Upper lobe of left lung (tissue), 6 donors: ENCODE measurements around the gene BCAS1. TPM values are rescaled to one million over a fixed set of nuclear protein-coding genes. Genes with fewer than 3 reads are reported as not detected.

Experiments used
- ATAC-seq, 2 donors: fragments of 200-7000 bp; cut with Tn5 transposase; one replicate each; pipeline ENCODE4 v1.9.1; 2022; ENCODE audit warnings: mild to moderate bottlenecking in 2 of 2, moderate library complexity in 2 of 2; ENCODE audit not compliant: low FRiP score in 2 of 2
- DNase-seq, 2 donors: peaks; one replicate each; pipeline ENCODE4 v3.0.0-alpha.2; 2019 to 2020
- H3K27ac ChIP-seq, 4 donors: fragments of 200-600 bp; sonication (generic); one replicate each; pipeline ENCODE4 v1.5.1; 2016 to 2019
- H3K27me3 ChIP-seq, 4 donors: fragments of 200-600 bp; sonication (generic); one replicate each; pipeline ENCODE4 v1.5.1; 2017 to 2019
- H3K36me3 ChIP-seq, 4 donors: fragments of 200-600 bp; sonication (generic); one replicate each; pipeline ENCODE4 v1.5.1; 2016 to 2019
- H3K4me1 ChIP-seq, 4 donors: fragments of 200-600 bp; sonication (generic); one replicate each; pipeline ENCODE4 v1.5.1; 2018 to 2019
- H3K4me3 ChIP-seq, 4 donors: fragments of 200-600 bp; sonication (generic); one replicate each; pipeline ENCODE4 v1.5.1; 2017 to 2019; ENCODE audit warnings: mild to moderate bottlenecking in 2 of 4, moderate library complexity in 1 of 4
- H3K9me3 ChIP-seq, 4 donors: fragments of 200-600 bp; sonication (generic); one replicate each; pipeline ENCODE4 v1.5.1; 2018 to 2019
- EP300 ChIP-seq, 4 donors: sonication (generic); formaldehyde crosslinking; IDR thresholded peaks; one replicate each; pipeline ENCODE4 v1.5.1; 2017; ENCODE audit warnings: antibody characterized with exemption in 4 of 4, control low read depth in 2 of 4
- POLR2A ChIP-seq, 4 donors: fragments of 450-650 bp; IDR thresholded peaks; one replicate each; pipeline ENCODE4 v1.5.1; 2016 to 2017; ENCODE audit warnings: antibody characterized with exemption in 4 of 4, mild to moderate bottlenecking in 2 of 4
- POLR2AphosphoS5 ChIP-seq, 2 donors: sonication (generic); formaldehyde crosslinking; IDR thresholded peaks; one replicate each; pipeline ENCODE4 v1.5.1; 2017; ENCODE audit warnings: antibody characterized with exemption in 2 of 2
- WGBS, 2 donors: methylation state at CpG; one replicate each; pipeline ENCODE4 v1.1.5; 2017 to 2018; 5-methylcytosine and 5-hydroxymethylcytosine counted together
- total RNA-seq, 6 donors: library from RNA; depleted of rRNA in 4 of 6; stranded (reverse); fragments of >200 nt in 4 of 6; gene quantifications; one replicate each; pipeline versions ENCODE4 v1.1.0 to v1.2.1, GENCODE V29; 2016 to 2021
- TF ChIP-seq, protein P1 (sequence below), 6 experiments: fragments of 450-650 bp in 4 of 6; fragments of 200-600 bp in 2 of 6; sonication (generic) in 2 of 6; IDR thresholded peaks; one replicate each; pipeline ENCODE4 v1.5.1; 2016 to 2019; ENCODE audit warnings: antibody characterized with exemption in 6 of 6
- donor health status: DM: no; HTN: no; CAD: no; lungs with moderate emphysema.
- donor health status: DM: no; HTN: yes; CAD: no; lungs with severe emphysema.

The BCAS1 gene, protein sequence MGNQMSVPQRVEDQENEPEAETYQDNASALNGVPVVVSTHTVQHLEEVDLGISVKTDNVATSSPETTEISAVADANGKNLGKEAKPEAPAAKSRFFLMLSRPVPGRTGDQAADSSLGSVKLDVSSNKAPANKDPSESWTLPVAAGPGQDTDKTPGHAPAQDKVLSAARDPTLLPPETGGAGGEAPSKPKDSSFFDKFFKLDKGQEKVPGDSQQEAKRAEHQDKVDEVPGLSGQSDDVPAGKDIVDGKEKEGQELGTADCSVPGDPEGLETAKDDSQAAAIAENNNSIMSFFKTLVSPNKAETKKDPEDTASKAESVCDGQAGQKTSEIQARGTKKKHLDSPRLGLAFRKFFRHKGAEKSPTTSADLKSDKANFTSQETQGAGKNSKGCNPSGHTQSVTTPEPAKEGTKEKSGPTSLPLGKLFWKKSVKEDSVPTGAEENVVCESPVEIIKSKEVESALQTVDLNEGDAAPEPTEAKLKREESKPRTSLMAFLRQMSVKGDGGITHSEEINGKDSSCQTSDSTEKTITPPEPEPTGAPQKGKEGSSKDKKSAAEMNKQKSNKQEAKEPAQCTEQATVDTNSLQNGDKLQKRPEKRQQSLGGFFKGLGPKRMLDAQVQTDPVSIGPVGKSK
- total RNA-seq, result 10 to 100 TPM in 1 of 6 donors, 1 to 10 TPM in 2, under 1 TPM in 3; 0.74 to 11.2 (median 1.3) TPM

DNA sequence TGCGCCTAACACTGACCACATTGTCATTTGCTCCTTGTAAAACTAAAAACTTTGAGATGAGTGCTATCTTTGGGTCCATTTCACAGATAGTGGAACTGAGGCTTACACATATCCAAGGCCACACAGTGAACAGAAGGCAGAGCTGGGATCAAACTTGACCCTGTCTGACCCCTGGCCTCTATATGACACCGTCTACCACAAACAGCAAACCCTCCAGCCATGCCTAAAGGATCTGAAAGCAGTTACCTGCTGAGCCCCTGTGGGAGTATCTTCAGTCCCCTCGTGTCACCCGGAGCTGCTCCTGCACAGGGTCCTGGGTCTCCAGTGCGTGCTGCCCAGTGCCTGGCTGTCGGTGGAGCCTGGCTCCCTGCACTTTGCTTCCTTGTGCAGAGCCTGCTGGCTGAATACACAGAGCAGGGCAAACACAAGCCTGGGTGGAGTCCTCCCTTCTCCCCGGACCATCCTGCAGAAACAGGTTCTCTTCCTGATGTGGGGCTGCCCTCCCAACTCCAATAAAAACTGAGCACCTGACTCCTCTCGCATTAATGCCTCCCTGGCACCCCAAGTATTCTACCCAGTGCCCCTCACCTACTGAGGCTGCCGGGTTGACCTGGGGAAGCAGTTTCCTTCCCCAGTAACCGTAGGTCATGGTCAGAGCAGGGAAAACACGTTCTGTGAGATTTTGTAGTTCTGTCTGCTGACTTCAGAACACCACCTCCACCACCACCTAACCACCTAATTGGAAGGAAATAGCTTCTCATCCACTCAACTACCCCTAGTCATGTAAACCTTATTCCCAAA, at the start of gene BCAS1:
Gene BCAS1, minus strand, starts transcription at position 408 of the 801 bp plus-strand sequence. CDS start 11,876 bp downstream, outside the sequence.
- WGBS, 2 donors, result 65 to 67% methylated on average over 6 to 11 of the region's 11 CpGs
- no peaks in the 10 kb centered on the region for H3K9me3 ChIP-seq
- no peak within 1 kb of the TSS for H3K4me3 ChIP-seq
- peak; percentile 16 to 50 for ATAC-seq
- no peaks in the 10 kb centered on the region for H3K27me3 ChIP-seq
- no peaks in the 10 kb centered on the region for H3K36me3 ChIP-seq
- peak; percentile 40 to 48 for DNase-seq
- no peak within 1 kb of the TSS for H3K27ac ChIP-seq
- TF ChIP-seq POLR2AphosphoS5 (IDR thresholded peaks at IDR 0.05) (no peak), POLR2A (IDR thresholded peaks at IDR 0.05) (peak in 1 of 4 donors; percentile 19)
- TF ChIP-seq, protein P1, sequence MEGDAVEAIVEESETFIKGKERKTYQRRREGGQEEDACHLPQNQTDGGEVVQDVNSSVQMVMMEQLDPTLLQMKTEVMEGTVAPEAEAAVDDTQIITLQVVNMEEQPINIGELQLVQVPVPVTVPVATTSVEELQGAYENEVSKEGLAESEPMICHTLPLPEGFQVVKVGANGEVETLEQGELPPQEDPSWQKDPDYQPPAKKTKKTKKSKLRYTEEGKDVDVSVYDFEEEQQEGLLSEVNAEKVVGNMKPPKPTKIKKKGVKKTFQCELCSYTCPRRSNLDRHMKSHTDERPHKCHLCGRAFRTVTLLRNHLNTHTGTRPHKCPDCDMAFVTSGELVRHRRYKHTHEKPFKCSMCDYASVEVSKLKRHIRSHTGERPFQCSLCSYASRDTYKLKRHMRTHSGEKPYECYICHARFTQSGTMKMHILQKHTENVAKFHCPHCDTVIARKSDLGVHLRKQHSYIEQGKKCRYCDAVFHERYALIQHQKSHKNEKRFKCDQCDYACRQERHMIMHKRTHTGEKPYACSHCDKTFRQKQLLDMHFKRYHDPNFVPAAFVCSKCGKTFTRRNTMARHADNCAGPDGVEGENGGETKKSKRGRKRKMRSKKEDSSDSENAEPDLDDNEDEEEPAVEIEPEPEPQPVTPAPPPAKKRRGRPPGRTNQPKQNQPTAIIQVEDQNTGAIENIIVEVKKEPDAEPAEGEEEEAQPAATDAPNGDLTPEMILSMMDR (IDR thresholded peaks at IDR 0.05), result no peak
- no peaks in the 10 kb centered on the region for H3K4me1 ChIP-seq

DNA sequence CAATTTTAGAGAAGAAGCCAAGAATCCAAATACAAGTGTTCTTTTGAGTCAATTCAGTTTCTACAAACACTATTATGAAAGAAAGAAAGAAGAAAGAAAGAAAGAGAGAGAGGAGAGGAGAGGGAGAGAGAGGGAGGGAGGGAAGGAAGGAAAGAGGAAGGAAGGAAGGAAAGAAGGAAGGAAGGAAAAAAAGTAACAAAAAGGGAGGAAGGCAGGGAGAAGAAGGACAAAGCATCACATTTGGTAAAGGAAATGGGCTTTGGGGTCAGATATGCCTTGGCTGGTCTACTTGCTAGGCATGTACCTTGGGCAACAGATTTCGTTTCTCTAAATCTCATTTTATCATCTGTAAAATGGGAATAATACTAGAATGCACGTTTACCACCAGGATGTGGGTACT, 49.4 kb upstream of the BCAS1 start:
- no peak for ATAC-seq
- DNase-seq, result no peak
- WGBS, 2 donors, result 70 to 81% methylated on average over 2 of the region's 2 CpGs
- TF ChIP-seq POLR2AphosphoS5 (IDR thresholded peaks at IDR 0.05), result no peak
- TF ChIP-seq, protein P1 (IDR thresholded peaks at IDR 0.05), result no peak
- TF ChIP-seq EP300 (IDR thresholded peaks at IDR 0.05), result no peak
- no peak for TF ChIP-seq POLR2A (IDR thresholded peaks at IDR 0.05)
- Histone ChIP-seq H3K27ac (no peak overlapping the region), H3K9me3 (no peaks in the 10 kb centered on the region), H3K36me3 (no peaks in the 10 kb centered on the region), H3K27me3 (no peaks in the 10 kb centered on the region), H3K4me1 (peaks cover 3 to 19% (median 10%) of the 10 kb centered on the region in 4 donors), H3K4me3 (no peak overlapping the region)

DNA sequence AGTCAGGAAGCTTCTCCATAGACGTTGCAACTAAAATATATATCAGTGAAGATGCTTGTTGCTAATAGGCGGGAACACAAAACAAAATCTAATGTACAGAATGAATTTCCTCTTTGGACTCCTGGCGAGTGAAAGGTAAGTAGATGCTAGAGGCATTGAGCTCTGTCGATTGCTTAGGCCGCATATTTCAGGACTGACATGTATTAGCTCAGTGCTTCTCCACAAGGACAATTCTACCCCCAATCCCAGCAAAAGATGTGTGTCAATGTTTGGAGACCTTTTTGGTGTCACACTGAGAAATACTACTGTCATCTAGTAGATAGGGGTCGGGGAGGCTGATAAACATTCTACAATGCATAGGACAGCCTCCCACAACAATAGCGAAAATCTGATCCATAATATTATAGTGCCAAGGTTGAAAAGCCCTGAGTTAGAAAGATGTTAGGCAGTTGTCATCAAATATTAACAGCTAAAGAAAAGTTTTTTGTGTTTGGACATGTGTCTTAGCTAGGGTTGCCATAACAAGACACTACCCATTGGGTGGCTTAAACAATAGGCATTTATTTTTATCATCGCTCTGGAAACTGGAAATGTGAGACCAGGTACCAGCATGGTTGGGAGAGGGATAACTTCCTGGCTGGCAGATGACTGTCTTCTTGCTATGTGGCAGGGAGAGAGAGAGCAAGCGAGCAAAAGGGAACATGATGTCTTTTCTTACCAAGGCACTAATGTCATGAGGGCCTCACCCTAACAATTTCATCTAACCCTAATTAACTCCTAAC, 48.0 kb upstream of the BCAS1 start:
- Histone ChIP-seq H3K36me3 (no peaks in the 10 kb centered on the region), H3K4me3 (no peak overlapping the region), H3K9me3 (no peaks in the 10 kb centered on the region), H3K27me3 (no peaks in the 10 kb centered on the region), H3K27ac (no peak overlapping the region), H3K4me1 (peaks cover 3 to 15% (median 10%) of the 10 kb centered on the region in 4 donors)
- DNase-seq (no peak), ATAC-seq (no peak)
- TF ChIP-seq, protein P1 (IDR thresholded peaks at IDR 0.05), result no peak
- TF ChIP-seq POLR2A (IDR thresholded peaks at IDR 0.05) (no peak), EP300 (IDR thresholded peaks at IDR 0.05) (no peak), POLR2AphosphoS5 (IDR thresholded peaks at IDR 0.05) (no peak)
- 76 to 78% methylated on average over 9 of the region's 9 CpGs for WGBS, 2 donors

DNA sequence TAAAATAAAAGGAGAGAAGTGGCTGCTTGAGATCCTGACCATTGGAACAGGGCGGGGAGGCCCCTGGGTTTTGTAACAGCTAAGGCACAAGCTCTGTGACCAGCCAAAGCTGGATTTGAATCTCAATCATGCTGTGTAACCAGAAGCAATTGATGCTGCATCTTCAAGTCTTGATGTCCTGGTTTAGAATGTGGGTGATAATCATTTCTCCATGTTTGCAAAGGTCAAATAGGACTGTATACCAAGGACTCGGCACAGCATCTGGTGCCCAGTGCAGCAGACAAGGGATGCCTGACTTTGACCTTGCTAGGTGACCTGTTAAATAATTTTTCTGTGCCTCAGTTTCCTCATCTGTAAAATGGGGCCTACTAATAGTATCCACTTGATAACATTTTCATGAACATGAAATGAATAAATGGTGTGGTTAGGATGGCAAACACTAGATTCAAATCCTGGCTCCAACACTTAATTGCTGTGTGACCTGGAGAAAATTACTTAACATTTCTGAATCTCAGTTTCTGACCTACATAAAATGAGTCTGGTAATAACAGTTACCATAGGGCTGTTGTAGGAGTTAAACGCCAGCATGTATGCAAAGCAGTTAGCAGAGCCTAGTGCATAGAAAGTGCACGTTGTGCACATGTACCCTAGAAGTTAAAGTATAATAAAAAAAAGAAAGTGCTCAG, 46.3 kb upstream of the BCAS1 start:
- H3K4me1 ChIP-seq, result peaks cover 3 to 14% (median 10%) of the 10 kb centered on the region in 4 donors
- no peak overlapping the region for H3K4me3 ChIP-seq
- WGBS, 2 donors, result 90 to 92% methylated on average over 4 of the region's 4 CpGs
- ATAC-seq, result no peak
- TF ChIP-seq POLR2A (IDR thresholded peaks at IDR 0.05), result no peak
- TF ChIP-seq EP300 (IDR thresholded peaks at IDR 0.05), result no peak
- TF ChIP-seq POLR2AphosphoS5 (IDR thresholded peaks at IDR 0.05), result no peak
- TF ChIP-seq, protein P1 (IDR thresholded peaks at IDR 0.05), result no peak
- H3K36me3 ChIP-seq, result no peaks in the 10 kb centered on the region
- no peaks in the 10 kb centered on the region for H3K27me3 ChIP-seq
- DNase-seq, result no peak
- H3K9me3 ChIP-seq, result no peaks in the 10 kb centered on the region
- H3K27ac ChIP-seq, result peak overlapping the region in 1 of 4 donors; percentile 27
